ENCODE results near the gene RIOK1. TPM values are rescaled to one million over a fixed set of nuclear protein-coding genes. Genes with fewer than 3 reads are reported as not detected.

Gene RIOK1
- total and polyA plus RNA-seq, 7 experiments from 2014 or later = 17.2 to 39.9 (median 26.4) TPM

DNA sequence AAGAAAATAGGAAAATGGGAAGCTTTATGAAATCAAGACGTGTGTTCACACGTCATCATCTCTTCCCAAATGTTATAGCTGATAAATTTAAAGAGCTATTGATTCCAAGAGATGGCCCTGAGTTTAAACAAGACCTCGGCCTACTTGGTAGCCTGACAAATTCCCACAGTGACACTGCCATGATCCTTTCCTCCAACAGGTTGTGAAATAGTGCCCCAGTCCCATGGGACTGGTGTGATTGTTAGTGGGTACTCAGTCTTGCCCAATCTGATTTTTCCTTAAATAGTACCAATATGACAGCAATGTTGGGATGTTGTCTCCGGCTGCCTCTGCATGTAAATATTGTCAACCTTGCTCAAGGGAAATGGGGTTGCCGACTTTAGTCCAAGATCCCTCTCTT, 34.5 kb downstream of the RIOK1 start:
- H3K9me3 Mint-ChIP-seq = no peaks in the 10 kb centered on the region
- H3K4me1 Mint-ChIP-seq = peaks cover 0 to 7% (median 0%) of the 10 kb centered on the region in 7 donors
- no peaks in the 10 kb centered on the region for H3K27me3 ChIP-seq (ENCODE audit: control insufficient read depth in 2 of 2, insufficient read depth in 2 of 2, low read length in 2 of 2)
- no peak for ATAC-seq
- H3K36me3 Mint-ChIP-seq = peaks cover 0 to 17% (median 0%) of the 10 kb centered on the region in 5 donors
- no peaks in the 10 kb centered on the region for H3K4me1 ChIP-seq (ENCODE audit: control insufficient read depth in 2 of 2, insufficient read depth in 2 of 2, low read length in 2 of 2)
- no peaks in the 10 kb centered on the region for H3K9me3 ChIP-seq (ENCODE audit: control insufficient read depth in 2 of 3, low read length in 3 of 3)
- H3K27ac ChIP-seq (ENCODE audit: low read depth, low read length) = no peak overlapping the region
- no peak for DNase-seq
- no peaks in the 10 kb centered on the region for H3K27me3 Mint-ChIP-seq
- intact Hi-C loops (cut with micrococcal nuclease) = no loop called here
- ChIA-PET POLR2A (no interaction called here), CTCF (no interaction called here)
- no peak overlapping the region for H3K27ac Mint-ChIP-seq
- no peak overlapping the region for H3K4me3 Mint-ChIP-seq
- no peaks in the 10 kb centered on the region for H3K36me3 ChIP-seq (ENCODE audit: control insufficient read depth in 2 of 3, insufficient read depth in 3 of 3, low read length in 3 of 3)
- H3K4me3 ChIP-seq (ENCODE audit: low read length) = no peak overlapping the region

DNA sequence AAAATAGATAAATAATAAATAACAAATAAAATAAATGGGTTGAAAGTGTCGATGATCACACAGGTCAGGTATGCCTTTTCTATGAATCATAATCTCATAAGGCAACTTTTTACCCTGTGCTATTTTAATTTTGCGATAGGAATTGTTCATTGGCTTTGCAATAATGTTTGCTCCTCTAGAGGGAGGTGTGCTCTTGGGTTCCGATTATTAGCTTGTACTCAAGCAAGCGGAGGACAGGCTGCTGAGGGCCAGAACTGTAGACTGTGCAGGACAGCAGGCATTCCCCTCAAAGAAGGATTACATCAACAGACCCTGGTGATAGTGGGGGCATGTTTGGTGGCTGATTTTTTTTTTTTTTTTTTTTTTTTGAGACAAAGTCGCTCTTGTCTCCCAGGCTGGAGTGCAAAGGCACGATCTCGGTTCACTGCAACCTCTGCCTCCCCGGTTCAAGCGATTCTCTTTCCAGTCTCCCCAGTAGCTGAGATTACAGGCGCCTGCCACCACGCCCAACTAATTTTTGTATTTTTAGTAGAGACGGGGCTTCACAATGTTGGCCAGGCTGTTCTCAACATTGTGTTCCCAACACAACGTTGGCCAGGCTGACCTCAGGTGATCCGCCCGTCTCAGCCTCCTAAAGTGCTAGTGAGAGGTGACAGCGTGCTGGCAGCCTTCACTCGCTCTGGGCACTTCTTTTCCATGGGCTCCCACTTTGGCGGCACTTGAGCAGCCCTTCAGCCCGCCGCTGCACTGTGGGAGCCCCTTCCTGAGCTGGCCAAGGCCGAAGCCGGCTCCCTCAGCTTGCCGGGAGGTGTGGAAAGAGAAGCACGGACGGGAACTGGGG, 35.6 kb downstream of the RIOK1 start:
- intact Hi-C loops (cut with micrococcal nuclease) = no loop called here
- no peak overlapping the region for H3K27ac Mint-ChIP-seq
- CTCF ChIA-PET = interaction anchor here (1.2 kb wide), 1 partner anchor 191 kb away, joined by 3 read pairs; no protein-coding TSS in a partner anchor

DNA sequence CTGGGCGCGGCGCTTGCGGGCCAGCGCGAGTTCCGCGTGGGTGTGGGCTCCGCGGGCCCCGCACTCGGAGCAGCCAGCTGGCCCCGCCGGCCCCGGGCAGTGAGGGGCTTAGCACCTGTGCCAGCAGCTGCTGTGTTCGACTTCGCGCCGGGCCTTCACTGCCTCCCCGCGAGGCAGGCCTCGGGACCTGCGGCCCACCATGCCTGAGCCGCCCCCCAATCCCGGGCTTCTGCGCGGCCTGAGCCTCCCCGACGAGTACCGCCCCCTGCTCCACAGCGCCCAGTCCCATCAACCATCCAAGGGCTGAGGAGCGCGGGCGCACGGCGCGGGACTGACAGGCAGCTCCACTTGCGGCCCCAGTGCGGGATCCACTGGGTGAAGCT, 36.2 kb downstream of the RIOK1 start:
- H3K36me3 ChIP-seq (ENCODE audit: control insufficient read depth in 2 of 3, insufficient read depth in 3 of 3, low read length in 3 of 3) = no peaks in the 10 kb centered on the region
- no peaks in the 10 kb centered on the region for H3K9me3 Mint-ChIP-seq
- intact Hi-C loops (cut with micrococcal nuclease) = no loop called here
- ATAC-seq = no peak
- peaks cover 0 to 2% (median 0%) of the 10 kb centered on the region in 7 donors for H3K4me1 Mint-ChIP-seq
- no peak overlapping the region for H3K27ac Mint-ChIP-seq
- ChIA-PET POLR2A (no interaction called here), CTCF (interaction anchor here (1.2 kb wide), 1 partner anchor 191 kb away, joined by 3 read pairs; no protein-coding TSS in a partner anchor)
- no peaks in the 10 kb centered on the region for H3K27me3 Mint-ChIP-seq
- no peak for DNase-seq
- H3K4me3 ChIP-seq (ENCODE audit: low read length) = no peak overlapping the region
- H3K36me3 Mint-ChIP-seq = peaks cover 0 to 8% (median 0%) of the 10 kb centered on the region in 5 donors
- no peaks in the 10 kb centered on the region for H3K9me3 ChIP-seq (ENCODE audit: control insufficient read depth in 2 of 3, low read length in 3 of 3)
- no peaks in the 10 kb centered on the region for H3K27me3 ChIP-seq (ENCODE audit: control insufficient read depth in 2 of 2, insufficient read depth in 2 of 2, low read length in 2 of 2)
- no peak overlapping the region for H3K4me3 Mint-ChIP-seq
- H3K27ac ChIP-seq (ENCODE audit: low read depth, low read length) = no peak overlapping the region
- H3K4me1 ChIP-seq (ENCODE audit: control insufficient read depth in 2 of 2, insufficient read depth in 2 of 2, low read length in 2 of 2) = no peaks in the 10 kb centered on the region

More for the DNA sequence above, 35.6 kb downstream of the RIOK1 start:
- Histone ChIP-seq H3K4me1 (ENCODE audit: control insufficient read depth in 2 of 2, insufficient read depth in 2 of 2, low read length in 2 of 2) (no peaks in the 10 kb centered on the region), H3K36me3 (ENCODE audit: control insufficient read depth in 2 of 3, insufficient read depth in 3 of 3, low read length in 3 of 3) (no peaks in the 10 kb centered on the region), H3K9me3 (ENCODE audit: control insufficient read depth in 2 of 3, low read length in 3 of 3) (no peaks in the 10 kb centered on the region), H3K4me3 (ENCODE audit: low read length) (no peak overlapping the region), H3K27ac (ENCODE audit: low read depth, low read length) (no peak overlapping the region), H3K27me3 (ENCODE audit: control insufficient read depth in 2 of 2, insufficient read depth in 2 of 2, low read length in 2 of 2) (no peaks in the 10 kb centered on the region)
- H3K36me3 Mint-ChIP-seq = peaks cover 0 to 11% (median 0%) of the 10 kb centered on the region in 5 donors
- no peaks in the 10 kb centered on the region for H3K27me3 Mint-ChIP-seq
- no peaks in the 10 kb centered on the region for H3K9me3 Mint-ChIP-seq
- POLR2A ChIA-PET = no interaction called here
- peaks cover 0 to 7% (median 0%) of the 10 kb centered on the region in 7 donors for H3K4me1 Mint-ChIP-seq
- ATAC-seq (peak; percentile 40), DNase-seq (no peak)
- H3K4me3 Mint-ChIP-seq = no peak overlapping the region

DNA sequence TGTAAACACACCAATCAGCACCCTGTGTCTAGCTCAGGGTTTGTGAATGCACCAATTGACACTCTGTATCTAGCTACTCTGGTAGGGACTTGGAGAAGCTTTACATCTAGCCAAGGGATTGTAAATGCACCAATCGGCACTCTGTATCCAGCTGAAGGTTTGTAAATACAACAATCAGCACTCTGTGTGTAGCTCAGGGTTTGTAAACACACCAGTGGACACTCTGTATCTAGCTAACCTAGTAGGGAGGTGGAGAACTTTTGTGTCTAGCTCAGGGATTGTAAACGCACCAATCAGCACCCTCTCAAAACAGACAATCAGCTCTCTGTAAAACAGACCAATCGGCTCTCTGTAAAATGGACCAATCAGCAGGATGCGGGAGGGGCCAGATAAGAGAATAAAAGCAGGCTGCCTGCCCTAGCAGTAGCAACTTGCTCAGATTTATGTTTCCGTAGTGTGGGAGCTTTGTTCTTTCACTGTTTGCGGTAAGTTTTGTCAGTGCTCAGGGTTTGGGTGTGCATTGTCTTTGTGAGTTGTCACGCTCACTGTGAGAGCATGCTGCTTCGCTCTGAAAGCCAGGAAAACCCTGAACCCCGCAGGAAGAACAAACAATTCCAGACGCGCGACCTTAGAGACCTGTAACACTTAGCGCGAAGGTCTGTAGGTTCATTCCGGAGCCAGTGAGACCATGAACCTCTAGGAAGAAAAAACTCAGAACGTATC, 37.0 kb downstream of the RIOK1 start:
- ATAC-seq = no peak
- intact Hi-C loops (cut with micrococcal nuclease) = no loop called here
- peak in 1 of 9 donors; percentile 7 for DNase-seq
- Histone ChIP-seq H3K27ac (ENCODE audit: low read depth, low read length) (no peak overlapping the region), H3K4me3 (ENCODE audit: low read length) (no peak overlapping the region), H3K36me3 (ENCODE audit: control insufficient read depth in 2 of 3, insufficient read depth in 3 of 3, low read length in 3 of 3) (no peaks in the 10 kb centered on the region), H3K4me1 (ENCODE audit: control insufficient read depth in 2 of 2, insufficient read depth in 2 of 2, low read length in 2 of 2) (no peaks in the 10 kb centered on the region), H3K27me3 (ENCODE audit: control insufficient read depth in 2 of 2, insufficient read depth in 2 of 2, low read length in 2 of 2) (no peaks in the 10 kb centered on the region), H3K9me3 (ENCODE audit: control insufficient read depth in 2 of 3, low read length in 3 of 3) (no peaks in the 10 kb centered on the region)
- ChIA-PET CTCF (interaction anchor here (1.2 kb wide), 1 partner anchor 190 kb away, joined by 3 read pairs; no protein-coding TSS in a partner anchor), POLR2A (no interaction called here)
- Mint-ChIP-seq H3K4me3 (peak overlapping the region in 4 of 10 donors; percentile 15 to 38 (median 22)), H3K36me3 (peaks cover 0 to 4% (median 0%) of the 10 kb centered on the region in 5 donors), H3K27ac (peak overlapping the region in 1 of 9 donors; percentile 55), H3K4me1 (peaks cover 0 to 4% (median 0%) of the 10 kb centered on the region in 7 donors), H3K9me3 (no peaks in the 10 kb centered on the region), H3K27me3 (peaks cover 0 to 4% (median 0%) of the 10 kb centered on the region in 5 donors)

DNA sequence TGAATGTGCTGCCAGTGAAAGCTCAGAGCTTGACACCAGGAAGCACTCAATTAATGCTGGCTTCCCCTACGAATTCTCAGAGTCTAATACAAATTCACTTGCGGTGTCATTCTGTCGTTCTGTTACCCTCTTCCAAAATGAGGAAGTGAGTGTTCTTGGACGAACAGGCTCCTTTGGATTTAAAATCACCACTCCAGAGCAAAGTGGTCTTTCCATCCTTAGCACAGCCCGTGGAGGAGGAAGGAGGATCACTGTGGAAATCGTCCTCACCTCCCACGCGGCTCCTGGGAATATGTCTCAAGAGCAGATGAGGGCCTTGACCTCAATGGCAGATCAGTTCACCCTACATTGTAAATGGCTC, 41.7 kb downstream of the RIOK1 start:
- no peak overlapping the region for H3K27ac ChIP-seq (ENCODE audit: low read depth, low read length)
- H3K36me3 ChIP-seq (ENCODE audit: control insufficient read depth in 2 of 3, insufficient read depth in 3 of 3, low read length in 3 of 3) = no peaks in the 10 kb centered on the region
- POLR2A ChIA-PET = no interaction called here
- H3K4me3 ChIP-seq (ENCODE audit: low read length) = no peak overlapping the region
- peaks cover 0 to 9% (median 0%) of the 10 kb centered on the region in 7 donors for H3K4me1 Mint-ChIP-seq
- no peaks in the 10 kb centered on the region for H3K9me3 ChIP-seq (ENCODE audit: control insufficient read depth in 2 of 3, low read length in 3 of 3)
- CTCF ChIA-PET = no interaction called here
- no peak overlapping the region for H3K27ac Mint-ChIP-seq
- peaks cover 0 to 7% (median 6%) of the 10 kb centered on the region in 5 donors for H3K36me3 Mint-ChIP-seq
- H3K4me1 ChIP-seq (ENCODE audit: control insufficient read depth in 2 of 2, insufficient read depth in 2 of 2, low read length in 2 of 2) = no peaks in the 10 kb centered on the region
- H3K27me3 ChIP-seq (ENCODE audit: control insufficient read depth in 2 of 2, insufficient read depth in 2 of 2, low read length in 2 of 2) = no peaks in the 10 kb centered on the region
- DNase-seq (no peak), ATAC-seq (peak; percentile 37)
- H3K4me3 Mint-ChIP-seq = no peak overlapping the region
- H3K9me3 Mint-ChIP-seq = peaks cover 0 to 16% (median 6%) of the 10 kb centered on the region in 11 donors
- intact Hi-C loops (cut with micrococcal nuclease) = no loop called here
- H3K27me3 Mint-ChIP-seq = peaks cover 4 to 12% (median 7%) of the 10 kb centered on the region in 5 donors

DNA sequence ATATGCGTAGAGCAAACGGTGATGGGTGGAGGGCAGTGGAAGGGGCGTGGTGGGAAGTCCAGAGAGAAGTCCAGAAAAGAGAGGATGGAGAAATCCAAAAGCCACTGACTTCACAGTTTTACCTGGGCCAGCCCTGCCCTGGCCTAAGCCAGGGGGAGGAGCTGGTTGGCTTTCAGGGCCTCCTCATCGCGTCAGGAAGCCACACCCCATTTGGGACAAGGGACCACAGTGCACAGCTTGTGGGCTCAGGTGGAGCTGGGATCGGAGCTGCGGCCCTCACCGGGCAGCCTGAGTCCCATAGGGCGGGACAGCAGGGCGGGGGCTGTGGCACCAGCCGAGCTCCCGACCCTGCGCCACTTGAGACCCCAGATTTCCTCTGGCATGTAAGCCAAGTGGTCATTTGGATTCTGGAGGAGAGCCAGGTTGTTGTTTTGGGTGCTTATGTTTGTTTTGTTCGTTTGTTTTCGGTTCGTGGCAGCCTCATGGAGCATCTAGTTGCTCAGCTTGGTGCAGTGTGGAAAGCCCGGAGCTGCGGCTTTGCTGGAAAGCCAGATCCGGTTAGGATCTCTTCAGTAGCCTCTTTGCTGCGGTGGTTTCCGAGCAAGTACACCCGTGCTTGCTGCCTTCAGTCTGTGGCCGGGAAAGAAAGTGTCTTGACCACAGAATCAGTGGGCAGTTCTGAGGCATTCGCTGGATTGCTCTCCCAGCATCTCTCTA, 42.2 kb downstream of the RIOK1 start:
- DNase-seq (no peak), ATAC-seq (no peak)
- Mint-ChIP-seq H3K9me3 (peaks cover 0 to 17% (median 6%) of the 10 kb centered on the region in 11 donors), H3K27ac (no peak overlapping the region), H3K4me3 (no peak overlapping the region), H3K4me1 (peaks cover 0 to 9% (median 0%) of the 10 kb centered on the region in 7 donors), H3K27me3 (peaks cover 4 to 12% (median 7%) of the 10 kb centered on the region in 5 donors), H3K36me3 (peaks cover 0 to 7% (median 6%) of the 10 kb centered on the region in 5 donors)
- intact Hi-C loops (cut with micrococcal nuclease) = no loop called here
- ChIA-PET CTCF (no interaction called here), POLR2A (no interaction called here)
- Histone ChIP-seq H3K27me3 (ENCODE audit: control insufficient read depth in 2 of 2, insufficient read depth in 2 of 2, low read length in 2 of 2) (no peaks in the 10 kb centered on the region), H3K4me1 (ENCODE audit: control insufficient read depth in 2 of 2, insufficient read depth in 2 of 2, low read length in 2 of 2) (no peaks in the 10 kb centered on the region), H3K4me3 (ENCODE audit: low read length) (no peak overlapping the region), H3K27ac (ENCODE audit: low read depth, low read length) (no peak overlapping the region), H3K36me3 (ENCODE audit: control insufficient read depth in 2 of 3, insufficient read depth in 3 of 3, low read length in 3 of 3) (no peaks in the 10 kb centered on the region), H3K9me3 (ENCODE audit: control insufficient read depth in 2 of 3, low read length in 3 of 3) (no peaks in the 10 kb centered on the region)

Measured in naive thymus-derived CD4-positive, alpha-beta T cell (primary cell).